B cell (primary cell): ENCODE measurements around the gene ERCC3.

Experiments used
- EZH2 ChIP-seq: IDR thresholded peaks from 2 replicates; pipeline ENCODE4 v1.6.1; 2012; ENCODE audit warnings: borderline replicate concordance, low read depth, mild to moderate bottlenecking, moderate library complexity, low read length; ENCODE audit not compliant: insufficient read depth, poor library complexity, severe bottlenecking
- TF ChIP-seq, protein P1 (sequence below): fragments of 200-600 bp; IDR thresholded peaks from one replicate; pipeline ENCODE4 v1.8.0; 2022; ENCODE audit warnings: antibody characterized with exemption, mild to moderate bottlenecking

DNA sequence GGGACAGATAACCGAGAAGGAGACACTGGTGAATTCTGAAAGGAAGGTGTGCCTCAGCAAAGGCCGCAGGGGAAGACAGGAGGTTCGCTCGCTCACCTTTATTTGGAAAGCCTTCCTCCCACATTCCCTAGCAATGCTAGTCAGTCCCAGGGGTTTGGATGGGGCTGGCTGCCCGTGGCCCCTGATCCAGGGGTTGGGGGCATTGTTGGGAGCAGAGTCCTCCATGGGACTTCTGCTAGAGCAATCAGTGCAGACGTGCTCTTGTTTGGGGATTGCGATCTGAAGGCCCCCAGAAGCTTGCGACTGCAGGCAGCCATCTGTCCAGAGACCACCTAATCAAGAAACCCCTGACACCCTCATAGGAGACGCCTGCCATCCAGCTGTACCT lies 67.8 kb downstream of the ERCC3 start:
- TF ChIP-seq, protein P1, sequence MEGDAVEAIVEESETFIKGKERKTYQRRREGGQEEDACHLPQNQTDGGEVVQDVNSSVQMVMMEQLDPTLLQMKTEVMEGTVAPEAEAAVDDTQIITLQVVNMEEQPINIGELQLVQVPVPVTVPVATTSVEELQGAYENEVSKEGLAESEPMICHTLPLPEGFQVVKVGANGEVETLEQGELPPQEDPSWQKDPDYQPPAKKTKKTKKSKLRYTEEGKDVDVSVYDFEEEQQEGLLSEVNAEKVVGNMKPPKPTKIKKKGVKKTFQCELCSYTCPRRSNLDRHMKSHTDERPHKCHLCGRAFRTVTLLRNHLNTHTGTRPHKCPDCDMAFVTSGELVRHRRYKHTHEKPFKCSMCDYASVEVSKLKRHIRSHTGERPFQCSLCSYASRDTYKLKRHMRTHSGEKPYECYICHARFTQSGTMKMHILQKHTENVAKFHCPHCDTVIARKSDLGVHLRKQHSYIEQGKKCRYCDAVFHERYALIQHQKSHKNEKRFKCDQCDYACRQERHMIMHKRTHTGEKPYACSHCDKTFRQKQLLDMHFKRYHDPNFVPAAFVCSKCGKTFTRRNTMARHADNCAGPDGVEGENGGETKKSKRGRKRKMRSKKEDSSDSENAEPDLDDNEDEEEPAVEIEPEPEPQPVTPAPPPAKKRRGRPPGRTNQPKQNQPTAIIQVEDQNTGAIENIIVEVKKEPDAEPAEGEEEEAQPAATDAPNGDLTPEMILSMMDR: no peak
- no peak for TF ChIP-seq EZH2
